Measurements from ENCODE around the gene CAGE1.

CAGE1 gene

DNA sequence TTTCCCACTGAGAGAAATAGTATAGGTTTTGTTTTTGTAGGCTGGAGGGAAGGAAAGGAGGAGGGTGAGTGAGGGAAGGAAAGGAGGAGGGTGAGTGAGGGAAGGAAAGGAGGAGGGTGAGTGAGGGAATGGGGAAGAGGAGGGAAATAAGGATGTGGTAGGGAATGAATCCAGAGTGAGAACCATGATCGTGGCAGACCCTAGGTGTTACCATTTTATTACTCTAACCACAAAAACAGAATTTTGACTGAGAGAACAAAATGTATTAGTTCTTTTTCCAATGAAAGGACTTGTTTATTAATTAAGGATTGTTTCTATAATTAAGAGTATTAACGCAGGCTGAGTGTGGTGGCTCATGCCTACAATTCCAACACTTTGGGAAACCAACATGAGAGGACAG lies 92.9 kb downstream of the CAGE1 start:
- TF ChIP-seq TAF1 (IDR thresholded peaks at IDR 0.05; ENCODE audit: borderline replicate concordance, insufficient read depth, low read length) (no peak), SIN3A (IDR thresholded peaks at IDR 0.05; ENCODE audit: borderline replicate concordance, insufficient read depth, low read length) (no peak), FOXP2 (optimal IDR thresholded peaks at IDR 0.05; ENCODE audit: borderline replicate concordance, extremely low read depth, extremely low read length, insufficient read depth) (no peak), POLR2AphosphoS5 (IDR thresholded peaks at IDR 0.05; ENCODE audit: low read depth, low read length) (no peak)
- TF ChIP-seq, protein P1, sequence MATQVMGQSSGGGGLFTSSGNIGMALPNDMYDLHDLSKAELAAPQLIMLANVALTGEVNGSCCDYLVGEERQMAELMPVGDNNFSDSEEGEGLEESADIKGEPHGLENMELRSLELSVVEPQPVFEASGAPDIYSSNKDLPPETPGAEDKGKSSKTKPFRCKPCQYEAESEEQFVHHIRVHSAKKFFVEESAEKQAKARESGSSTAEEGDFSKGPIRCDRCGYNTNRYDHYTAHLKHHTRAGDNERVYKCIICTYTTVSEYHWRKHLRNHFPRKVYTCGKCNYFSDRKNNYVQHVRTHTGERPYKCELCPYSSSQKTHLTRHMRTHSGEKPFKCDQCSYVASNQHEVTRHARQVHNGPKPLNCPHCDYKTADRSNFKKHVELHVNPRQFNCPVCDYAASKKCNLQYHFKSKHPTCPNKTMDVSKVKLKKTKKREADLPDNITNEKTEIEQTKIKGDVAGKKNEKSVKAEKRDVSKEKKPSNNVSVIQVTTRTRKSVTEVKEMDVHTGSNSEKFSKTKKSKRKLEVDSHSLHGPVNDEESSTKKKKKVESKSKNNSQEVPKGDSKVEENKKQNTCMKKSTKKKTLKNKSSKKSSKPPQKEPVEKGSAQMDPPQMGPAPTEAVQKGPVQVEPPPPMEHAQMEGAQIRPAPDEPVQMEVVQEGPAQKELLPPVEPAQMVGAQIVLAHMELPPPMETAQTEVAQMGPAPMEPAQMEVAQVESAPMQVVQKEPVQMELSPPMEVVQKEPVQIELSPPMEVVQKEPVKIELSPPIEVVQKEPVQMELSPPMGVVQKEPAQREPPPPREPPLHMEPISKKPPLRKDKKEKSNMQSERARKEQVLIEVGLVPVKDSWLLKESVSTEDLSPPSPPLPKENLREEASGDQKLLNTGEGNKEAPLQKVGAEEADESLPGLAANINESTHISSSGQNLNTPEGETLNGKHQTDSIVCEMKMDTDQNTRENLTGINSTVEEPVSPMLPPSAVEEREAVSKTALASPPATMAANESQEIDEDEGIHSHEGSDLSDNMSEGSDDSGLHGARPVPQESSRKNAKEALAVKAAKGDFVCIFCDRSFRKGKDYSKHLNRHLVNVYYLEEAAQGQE (IDR thresholded peaks at IDR 0.05; ENCODE audit: insufficient read depth in 1 of 2, low read depth in 2 of 2, low read length in 2 of 2) = no peak

DNA sequence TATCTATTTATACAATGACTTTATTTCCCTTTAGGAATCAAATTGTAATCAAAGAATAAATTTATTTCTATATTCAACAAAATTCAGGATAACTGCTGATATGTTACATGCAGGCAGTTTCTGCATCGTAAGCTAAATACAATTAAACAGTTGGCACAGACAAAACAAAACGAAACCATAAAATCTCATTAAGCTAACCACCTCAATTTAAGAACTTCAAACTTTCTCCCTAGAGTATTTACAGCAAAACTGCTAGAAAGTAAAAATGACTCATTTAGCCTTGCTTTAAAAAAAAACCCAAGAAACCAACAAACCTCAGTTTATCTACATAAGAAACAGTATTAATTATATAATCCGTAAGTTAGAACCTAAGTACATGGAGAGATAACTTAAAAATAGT lies 93.6 kb downstream of the CAGE1 start:
- TF ChIP-seq, protein P1 (IDR thresholded peaks at IDR 0.05; ENCODE audit: insufficient read depth in 1 of 2, low read depth in 2 of 2, low read length in 2 of 2) = no peak
- TF ChIP-seq SIN3A (IDR thresholded peaks at IDR 0.05; ENCODE audit: borderline replicate concordance, insufficient read depth, low read length) = no peak
- no peak for TF ChIP-seq POLR2AphosphoS5 (IDR thresholded peaks at IDR 0.05; ENCODE audit: low read depth, low read length)
- no peak for TF ChIP-seq TAF1 (IDR thresholded peaks at IDR 0.05; ENCODE audit: borderline replicate concordance, insufficient read depth, low read length)
- no peak for TF ChIP-seq FOXP2 (optimal IDR thresholded peaks at IDR 0.05; ENCODE audit: borderline replicate concordance, extremely low read depth, extremely low read length, insufficient read depth)

GRCh38 chr6:7292596-7293255 lies 96.8 kb downstream of the CAGE1 start:
- TF ChIP-seq FOXP2 (optimal IDR thresholded peaks at IDR 0.05; ENCODE audit: borderline replicate concordance, extremely low read depth, extremely low read length, insufficient read depth) = no peak
- no peak for TF ChIP-seq TAF1 (IDR thresholded peaks at IDR 0.05; ENCODE audit: borderline replicate concordance, insufficient read depth, low read length)
- no peak for TF ChIP-seq SIN3A (IDR thresholded peaks at IDR 0.05; ENCODE audit: borderline replicate concordance, insufficient read depth, low read length)
- TF ChIP-seq POLR2AphosphoS5 (IDR thresholded peaks at IDR 0.05; ENCODE audit: low read depth, low read length) = no peak
- TF ChIP-seq, protein P1 (IDR thresholded peaks at IDR 0.05; ENCODE audit: insufficient read depth in 1 of 2, low read depth in 2 of 2, low read length in 2 of 2) = no peak

- no peak for TF ChIP-seq FOXP2 (optimal IDR thresholded peaks at IDR 0.05; ENCODE audit: borderline replicate concordance, extremely low read depth, extremely low read length, insufficient read depth)
- TF ChIP-seq SIN3A (IDR thresholded peaks at IDR 0.05; ENCODE audit: borderline replicate concordance, insufficient read depth, low read length) = no peak
- TF ChIP-seq POLR2AphosphoS5 (IDR thresholded peaks at IDR 0.05; ENCODE audit: low read depth, low read length) = no peak
- TF ChIP-seq, protein P1 (IDR thresholded peaks at IDR 0.05; ENCODE audit: insufficient read depth in 1 of 2, low read depth in 2 of 2, low read length in 2 of 2) = no peak
- no peak for TF ChIP-seq TAF1 (IDR thresholded peaks at IDR 0.05; ENCODE audit: borderline replicate concordance, insufficient read depth, low read length)
Measured at GRCh38 chr6:7290079-7290478, 99.5 kb downstream of the CAGE1 start.

All from PFSK-1 (cell line).